ENCODE data around the gene LRRC32. TPM values are rescaled to one million over a fixed set of nuclear protein-coding genes. Genes with fewer than 3 reads are reported as not detected.

LRRC32 gene
- total and polyA plus RNA-seq, 12 donors, result 20.9 to 389 (median 92.6) TPM

GRCh38 chr11:76615950-76616349 lies 54.6 kb downstream of the LRRC32 start:
- Histone ChIP-seq H3K27me3 (no peaks in the 10 kb centered on the region), H3K9me3 (replicated peaks in 1 of 3) (no peaks in the 10 kb centered on the region), H3K4me3 (no peak overlapping the region), H3K4me1 (replicated peaks in 1 of 2) (peaks cover 0 to 2% of the 10 kb centered on the region in 2 donors), H3K27ac (peak overlapping the region in 2 of 5 donors; percentile 34 to 48), H3K36me3 (replicated peaks in 1 of 2) (no peaks in the 10 kb centered on the region)
- WGBS, 4 donors, result 47 to 70% (median 57%) methylated on average over 3 to 4 of the region's 4 CpGs
- TF ChIP-seq CTCF (IDR thresholded peaks at IDR 0.05) (peak in 1 of 6 experiments; percentile 3), POLR2A (IDR thresholded peaks at IDR 0.05) (no peak)
- DNase-seq, result peak in 6 of 7 donors; percentile 60 to 77 (median 64)
- intact Hi-C loops (cut with DNase I), result no loop called here

- peak in 2 of 7 donors; percentile 12 to 40 for DNase-seq
- intact Hi-C loops (cut with DNase I), result no loop called here
- Histone ChIP-seq H3K27ac (peak overlapping the region in 2 of 5 donors; percentile 26 to 48), H3K4me3 (no peak overlapping the region), H3K36me3 (replicated peaks in 1 of 2) (no peaks in the 10 kb centered on the region), H3K27me3 (no peaks in the 10 kb centered on the region), H3K9me3 (replicated peaks in 1 of 3) (no peaks in the 10 kb centered on the region), H3K4me1 (replicated peaks in 1 of 2) (peaks cover 0 to 4% of the 10 kb centered on the region in 2 donors)
- WGBS, 4 donors, result 82 to 91% (median 86%) methylated on average over 6 to 12 of the region's 12 CpGs
- TF ChIP-seq CTCF (IDR thresholded peaks at IDR 0.05), result no peak
- no peak for TF ChIP-seq POLR2A (IDR thresholded peaks at IDR 0.05)
Observed at GRCh38 chr11:76614471-76615179, 55.9 kb downstream of the LRRC32 start.

GRCh38 chr11:76613901-76614300 lies 56.6 kb downstream of the LRRC32 start:
- Histone ChIP-seq H3K36me3 (replicated peaks in 1 of 2) (no peaks in the 10 kb centered on the region), H3K27ac (no peak overlapping the region), H3K4me1 (replicated peaks in 1 of 2) (peaks cover 0 to 4% of the 10 kb centered on the region in 2 donors), H3K9me3 (replicated peaks in 1 of 3) (no peaks in the 10 kb centered on the region), H3K4me3 (no peak overlapping the region), H3K27me3 (no peaks in the 10 kb centered on the region)
- 69 to 82% (median 75%) methylated on average over 4 of the region's 4 CpGs for WGBS, 4 donors
- TF ChIP-seq POLR2A (IDR thresholded peaks at IDR 0.05) (no peak), CTCF (IDR thresholded peaks at IDR 0.05) (no peak)
- intact Hi-C loops (cut with DNase I), result no loop called here
- DNase-seq, result peak in 2 of 7 donors; percentile 2 to 10

GRCh38 chr11:76612226-76612625 lies 58.3 kb downstream of the LRRC32 start:
- TF ChIP-seq POLR2A (IDR thresholded peaks at IDR 0.05), result no peak
- TF ChIP-seq CTCF (IDR thresholded peaks at IDR 0.05), result no peak
- intact Hi-C loops (cut with DNase I), result no loop called here
- DNase-seq, result peak in 1 of 7 donors; percentile 20
- no peaks in the 10 kb centered on the region for H3K27me3 ChIP-seq
- 62 to 84% (median 75%) methylated on average over 4 of the region's 4 CpGs for WGBS, 4 donors
- H3K36me3 ChIP-seq (replicated peaks in 1 of 2), result no peaks in the 10 kb centered on the region
- no peak overlapping the region for H3K4me3 ChIP-seq
- peaks cover 0 to 4% of the 10 kb centered on the region in 2 donors for H3K4me1 ChIP-seq (replicated peaks in 1 of 2)
- no peak overlapping the region for H3K27ac ChIP-seq
- no peaks in the 10 kb centered on the region for H3K9me3 ChIP-seq (replicated peaks in 1 of 3)

All from adrenal gland (tissue), 12 donors.